ENCODE measurements around the gene MED13L.

DNA sequence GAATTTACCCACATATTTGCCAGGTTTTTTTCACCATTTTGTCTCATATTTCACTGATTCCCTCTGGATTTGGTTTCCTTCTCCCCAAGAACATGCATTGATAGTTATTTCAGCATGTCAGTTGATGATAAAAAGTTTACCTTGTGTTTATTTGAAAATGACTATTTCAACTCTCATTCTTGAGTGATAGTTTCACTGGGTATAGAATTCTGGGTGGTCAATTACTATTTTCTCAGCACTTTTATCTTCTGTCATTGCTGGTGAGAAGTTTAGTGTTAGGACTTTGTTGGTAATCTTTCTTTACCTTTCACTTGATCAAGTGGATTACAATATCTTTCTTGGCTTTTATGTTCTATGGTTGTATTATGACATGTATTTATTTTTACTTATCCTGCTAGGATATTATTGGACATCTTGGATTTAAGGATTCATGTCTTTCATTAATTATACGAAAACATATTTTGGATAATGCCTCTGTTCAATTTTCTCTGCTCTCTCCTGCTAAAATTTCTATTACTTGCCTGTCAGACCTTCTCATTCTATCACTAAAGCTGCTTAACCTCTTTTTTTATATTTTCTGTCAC lies 338.6 kb downstream of the MED13L start:
- TF ChIP-seq, protein P1, sequence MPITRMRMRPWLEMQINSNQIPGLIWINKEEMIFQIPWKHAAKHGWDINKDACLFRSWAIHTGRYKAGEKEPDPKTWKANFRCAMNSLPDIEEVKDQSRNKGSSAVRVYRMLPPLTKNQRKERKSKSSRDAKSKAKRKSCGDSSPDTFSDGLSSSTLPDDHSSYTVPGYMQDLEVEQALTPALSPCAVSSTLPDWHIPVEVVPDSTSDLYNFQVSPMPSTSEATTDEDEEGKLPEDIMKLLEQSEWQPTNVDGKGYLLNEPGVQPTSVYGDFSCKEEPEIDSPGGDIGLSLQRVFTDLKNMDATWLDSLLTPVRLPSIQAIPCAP (CRISPR knock-in tag; IDR thresholded peaks at IDR 0.05) = no peak
- TF ChIP-seq, protein P2, sequence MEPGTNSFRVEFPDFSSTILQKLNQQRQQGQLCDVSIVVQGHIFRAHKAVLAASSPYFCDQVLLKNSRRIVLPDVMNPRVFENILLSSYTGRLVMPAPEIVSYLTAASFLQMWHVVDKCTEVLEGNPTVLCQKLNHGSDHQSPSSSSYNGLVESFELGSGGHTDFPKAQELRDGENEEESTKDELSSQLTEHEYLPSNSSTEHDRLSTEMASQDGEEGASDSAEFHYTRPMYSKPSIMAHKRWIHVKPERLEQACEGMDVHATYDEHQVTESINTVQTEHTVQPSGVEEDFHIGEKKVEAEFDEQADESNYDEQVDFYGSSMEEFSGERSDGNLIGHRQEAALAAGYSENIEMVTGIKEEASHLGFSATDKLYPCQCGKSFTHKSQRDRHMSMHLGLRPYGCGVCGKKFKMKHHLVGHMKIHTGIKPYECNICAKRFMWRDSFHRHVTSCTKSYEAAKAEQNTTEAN (CRISPR knock-in tag; IDR thresholded peaks at IDR 0.05) = no peak
- TF ChIP-seq, protein P3, sequence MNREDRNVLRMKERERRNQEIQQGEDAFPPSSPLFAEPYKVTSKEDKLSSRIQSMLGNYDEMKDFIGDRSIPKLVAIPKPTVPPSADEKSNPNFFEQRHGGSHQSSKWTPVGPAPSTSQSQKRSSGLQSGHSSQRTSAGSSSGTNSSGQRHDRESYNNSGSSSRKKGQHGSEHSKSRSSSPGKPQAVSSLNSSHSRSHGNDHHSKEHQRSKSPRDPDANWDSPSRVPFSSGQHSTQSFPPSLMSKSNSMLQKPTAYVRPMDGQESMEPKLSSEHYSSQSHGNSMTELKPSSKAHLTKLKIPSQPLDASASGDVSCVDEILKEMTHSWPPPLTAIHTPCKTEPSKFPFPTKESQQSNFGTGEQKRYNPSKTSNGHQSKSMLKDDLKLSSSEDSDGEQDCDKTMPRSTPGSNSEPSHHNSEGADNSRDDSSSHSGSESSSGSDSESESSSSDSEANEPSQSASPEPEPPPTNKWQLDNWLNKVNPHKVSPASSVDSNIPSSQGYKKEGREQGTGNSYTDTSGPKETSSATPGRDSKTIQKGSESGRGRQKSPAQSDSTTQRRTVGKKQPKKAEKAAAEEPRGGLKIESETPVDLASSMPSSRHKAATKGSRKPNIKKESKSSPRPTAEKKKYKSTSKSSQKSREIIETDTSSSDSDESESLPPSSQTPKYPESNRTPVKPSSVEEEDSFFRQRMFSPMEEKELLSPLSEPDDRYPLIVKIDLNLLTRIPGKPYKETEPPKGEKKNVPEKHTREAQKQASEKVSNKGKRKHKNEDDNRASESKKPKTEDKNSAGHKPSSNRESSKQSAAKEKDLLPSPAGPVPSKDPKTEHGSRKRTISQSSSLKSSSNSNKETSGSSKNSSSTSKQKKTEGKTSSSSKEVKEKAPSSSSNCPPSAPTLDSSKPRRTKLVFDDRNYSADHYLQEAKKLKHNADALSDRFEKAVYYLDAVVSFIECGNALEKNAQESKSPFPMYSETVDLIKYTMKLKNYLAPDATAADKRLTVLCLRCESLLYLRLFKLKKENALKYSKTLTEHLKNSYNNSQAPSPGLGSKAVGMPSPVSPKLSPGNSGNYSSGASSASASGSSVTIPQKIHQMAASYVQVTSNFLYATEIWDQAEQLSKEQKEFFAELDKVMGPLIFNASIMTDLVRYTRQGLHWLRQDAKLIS (CRISPR knock-in tag; IDR thresholded peaks at IDR 0.05; ENCODE audit: borderline replicate concordance) = no peak
- TF ChIP-seq ZNF121 (CRISPR knock-in tag; IDR thresholded peaks at IDR 0.05) (no peak), NR1H2 (CRISPR knock-in tag; IDR thresholded peaks at IDR 0.05) (no peak), NR3C1 (CRISPR knock-in tag; conservative IDR thresholded peaks at IDR 0.05; ENCODE audit: low read depth) (no peak), CREM (CRISPR knock-in tag; IDR thresholded peaks at IDR 0.05) (no peak), JUN (CRISPR knock-in tag; IDR thresholded peaks at IDR 0.05) (no peak), MXD4 (CRISPR knock-in tag; IDR thresholded peaks at IDR 0.05; ENCODE audit: borderline replicate concordance) (no peak)
- TF ChIP-seq, protein P4, sequence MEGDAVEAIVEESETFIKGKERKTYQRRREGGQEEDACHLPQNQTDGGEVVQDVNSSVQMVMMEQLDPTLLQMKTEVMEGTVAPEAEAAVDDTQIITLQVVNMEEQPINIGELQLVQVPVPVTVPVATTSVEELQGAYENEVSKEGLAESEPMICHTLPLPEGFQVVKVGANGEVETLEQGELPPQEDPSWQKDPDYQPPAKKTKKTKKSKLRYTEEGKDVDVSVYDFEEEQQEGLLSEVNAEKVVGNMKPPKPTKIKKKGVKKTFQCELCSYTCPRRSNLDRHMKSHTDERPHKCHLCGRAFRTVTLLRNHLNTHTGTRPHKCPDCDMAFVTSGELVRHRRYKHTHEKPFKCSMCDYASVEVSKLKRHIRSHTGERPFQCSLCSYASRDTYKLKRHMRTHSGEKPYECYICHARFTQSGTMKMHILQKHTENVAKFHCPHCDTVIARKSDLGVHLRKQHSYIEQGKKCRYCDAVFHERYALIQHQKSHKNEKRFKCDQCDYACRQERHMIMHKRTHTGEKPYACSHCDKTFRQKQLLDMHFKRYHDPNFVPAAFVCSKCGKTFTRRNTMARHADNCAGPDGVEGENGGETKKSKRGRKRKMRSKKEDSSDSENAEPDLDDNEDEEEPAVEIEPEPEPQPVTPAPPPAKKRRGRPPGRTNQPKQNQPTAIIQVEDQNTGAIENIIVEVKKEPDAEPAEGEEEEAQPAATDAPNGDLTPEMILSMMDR (IDR thresholded peaks at IDR 0.05) = no peak
- TF ChIP-seq, protein P5, sequence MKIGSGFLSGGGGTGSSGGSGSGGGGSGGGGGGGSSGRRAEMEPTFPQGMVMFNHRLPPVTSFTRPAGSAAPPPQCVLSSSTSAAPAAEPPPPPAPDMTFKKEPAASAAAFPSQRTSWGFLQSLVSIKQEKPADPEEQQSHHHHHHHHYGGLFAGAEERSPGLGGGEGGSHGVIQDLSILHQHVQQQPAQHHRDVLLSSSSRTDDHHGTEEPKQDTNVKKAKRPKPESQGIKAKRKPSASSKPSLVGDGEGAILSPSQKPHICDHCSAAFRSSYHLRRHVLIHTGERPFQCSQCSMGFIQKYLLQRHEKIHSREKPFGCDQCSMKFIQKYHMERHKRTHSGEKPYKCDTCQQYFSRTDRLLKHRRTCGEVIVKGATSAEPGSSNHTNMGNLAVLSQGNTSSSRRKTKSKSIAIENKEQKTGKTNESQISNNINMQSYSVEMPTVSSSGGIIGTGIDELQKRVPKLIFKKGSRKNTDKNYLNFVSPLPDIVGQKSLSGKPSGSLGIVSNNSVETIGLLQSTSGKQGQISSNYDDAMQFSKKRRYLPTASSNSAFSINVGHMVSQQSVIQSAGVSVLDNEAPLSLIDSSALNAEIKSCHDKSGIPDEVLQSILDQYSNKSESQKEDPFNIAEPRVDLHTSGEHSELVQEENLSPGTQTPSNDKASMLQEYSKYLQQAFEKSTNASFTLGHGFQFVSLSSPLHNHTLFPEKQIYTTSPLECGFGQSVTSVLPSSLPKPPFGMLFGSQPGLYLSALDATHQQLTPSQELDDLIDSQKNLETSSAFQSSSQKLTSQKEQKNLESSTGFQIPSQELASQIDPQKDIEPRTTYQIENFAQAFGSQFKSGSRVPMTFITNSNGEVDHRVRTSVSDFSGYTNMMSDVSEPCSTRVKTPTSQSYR (CRISPR knock-in tag; IDR thresholded peaks at IDR 0.05) = no peak
- TF ChIP-seq, protein P6, sequence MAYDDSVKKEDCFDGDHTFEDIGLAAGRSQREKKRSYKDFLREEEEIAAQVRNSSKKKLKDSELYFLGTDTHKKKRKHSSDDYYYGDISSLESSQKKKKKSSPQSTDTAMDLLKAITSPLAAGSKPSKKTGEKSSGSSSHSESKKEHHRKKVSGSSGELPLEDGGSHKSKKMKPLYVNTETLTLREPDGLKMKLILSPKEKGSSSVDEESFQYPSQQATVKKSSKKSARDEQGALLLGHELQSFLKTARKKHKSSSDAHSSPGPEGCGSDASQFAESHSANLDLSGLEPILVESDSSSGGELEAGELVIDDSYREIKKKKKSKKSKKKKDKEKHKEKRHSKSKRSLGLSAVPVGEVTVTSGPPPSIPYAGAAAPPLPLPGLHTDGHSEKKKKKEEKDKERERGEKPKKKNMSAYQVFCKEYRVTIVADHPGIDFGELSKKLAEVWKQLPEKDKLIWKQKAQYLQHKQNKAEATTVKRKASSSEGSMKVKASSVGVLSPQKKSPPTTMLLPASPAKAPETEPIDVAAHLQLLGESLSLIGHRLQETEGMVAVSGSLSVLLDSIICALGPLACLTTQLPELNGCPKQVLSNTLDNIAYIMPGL (CRISPR knock-in tag; IDR thresholded peaks at IDR 0.05) = no peak
- TF ChIP-seq, protein P7, sequence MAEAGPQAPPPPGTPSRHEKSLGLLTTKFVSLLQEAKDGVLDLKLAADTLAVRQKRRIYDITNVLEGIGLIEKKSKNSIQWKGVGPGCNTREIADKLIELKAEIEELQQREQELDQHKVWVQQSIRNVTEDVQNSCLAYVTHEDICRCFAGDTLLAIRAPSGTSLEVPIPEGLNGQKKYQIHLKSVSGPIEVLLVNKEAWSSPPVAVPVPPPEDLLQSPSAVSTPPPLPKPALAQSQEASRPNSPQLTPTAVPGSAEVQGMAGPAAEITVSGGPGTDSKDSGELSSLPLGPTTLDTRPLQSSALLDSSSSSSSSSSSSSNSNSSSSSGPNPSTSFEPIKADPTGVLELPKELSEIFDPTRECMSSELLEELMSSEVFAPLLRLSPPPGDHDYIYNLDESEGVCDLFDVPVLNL (CRISPR knock-in tag; IDR thresholded peaks at IDR 0.05; ENCODE audit: borderline replicate concordance, low read depth) = no peak
- TF ChIP-seq, protein P8, sequence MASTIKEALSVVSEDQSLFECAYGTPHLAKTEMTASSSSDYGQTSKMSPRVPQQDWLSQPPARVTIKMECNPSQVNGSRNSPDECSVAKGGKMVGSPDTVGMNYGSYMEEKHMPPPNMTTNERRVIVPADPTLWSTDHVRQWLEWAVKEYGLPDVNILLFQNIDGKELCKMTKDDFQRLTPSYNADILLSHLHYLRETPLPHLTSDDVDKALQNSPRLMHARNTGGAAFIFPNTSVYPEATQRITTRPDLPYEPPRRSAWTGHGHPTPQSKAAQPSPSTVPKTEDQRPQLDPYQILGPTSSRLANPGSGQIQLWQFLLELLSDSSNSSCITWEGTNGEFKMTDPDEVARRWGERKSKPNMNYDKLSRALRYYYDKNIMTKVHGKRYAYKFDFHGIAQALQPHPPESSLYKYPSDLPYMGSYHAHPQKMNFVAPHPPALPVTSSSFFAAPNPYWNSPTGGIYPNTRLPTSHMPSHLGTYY (CRISPR knock-in tag; IDR thresholded peaks at IDR 0.05) = no peak

All from WTC11 (cell line).